ENCODE measurements around the gene CADM3. TPM values are rescaled to one million over a fixed set of nuclear protein-coding genes. Genes with fewer than 3 reads are reported as not detected.

Gene CADM3
- total RNA-seq, 3 donors from 2014 or later (not counting 1 experiment from before 2014, with no cell fraction given): not detected

DNA sequence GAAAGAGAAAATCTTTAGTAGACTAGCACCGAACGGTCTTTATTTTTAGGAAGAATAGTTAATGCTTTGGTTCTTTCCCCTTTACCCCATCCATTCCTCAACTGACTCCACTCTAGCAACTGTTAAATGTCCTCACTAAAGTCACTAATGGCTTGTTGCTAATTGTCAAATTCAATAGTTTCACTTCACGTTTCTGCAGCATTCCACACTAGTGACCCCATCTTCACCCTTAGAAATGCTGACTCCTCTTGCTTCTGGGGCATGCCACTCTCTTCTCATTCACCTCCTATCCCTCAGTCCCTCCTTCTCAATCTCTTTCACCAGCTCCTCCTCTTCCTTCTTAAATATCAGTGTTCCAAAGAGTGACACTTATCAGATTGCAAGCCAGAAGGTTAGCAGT is 19.4 kb upstream of the CADM3 start:
- no peak for DNase-seq

DNA sequence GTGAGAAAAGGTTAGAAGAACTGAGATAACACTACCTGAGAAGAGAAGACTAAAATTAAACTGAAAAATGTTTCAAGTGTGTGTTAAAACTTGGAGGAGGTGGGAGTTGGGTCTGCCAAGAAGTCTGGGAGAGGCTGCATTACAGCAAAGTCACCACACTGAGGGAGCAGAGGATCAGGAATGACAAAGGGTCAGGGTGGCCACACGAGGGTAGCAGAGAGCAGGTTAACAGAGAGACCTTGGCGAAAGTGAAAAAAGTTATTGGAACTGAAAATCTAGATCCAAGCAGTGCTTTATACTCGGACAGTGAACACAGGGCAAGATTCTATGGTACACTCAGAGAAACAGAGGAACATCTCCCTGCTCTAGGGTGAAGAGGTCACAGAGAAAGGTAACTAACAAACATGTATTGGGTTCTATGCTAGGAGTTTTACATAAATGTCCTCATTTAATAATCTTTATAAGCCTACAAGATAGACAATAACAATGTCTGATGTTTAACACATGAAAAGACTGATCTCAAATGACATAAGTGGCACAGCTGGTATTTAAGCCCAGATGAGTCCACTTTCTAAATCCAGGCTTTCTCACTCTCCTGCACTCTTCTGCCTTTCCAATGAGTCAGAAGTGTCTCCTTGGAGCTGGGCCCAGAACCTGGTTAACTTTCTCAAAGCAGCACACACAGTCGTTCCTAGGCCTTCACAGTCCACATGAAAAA is 10.3 kb upstream of the CADM3 start:
- no peaks in the 10 kb centered on the region for H3K9me3 ChIP-seq (ENCODE audit: control insufficient read depth, insufficient read depth, low read length)
- H3K36me3 ChIP-seq (ENCODE audit: control insufficient read depth, insufficient read depth, low read length): no peaks in the 10 kb centered on the region
- DNase-seq (peak; percentile 44 to 75), ATAC-seq (peak; percentile 88 to 100 (median 95))
- peaks cover 0 to 8% of the 10 kb centered on the region in 2 donors for H3K4me1 Mint-ChIP-seq
- no peaks in the 10 kb centered on the region for H3K36me3 Mint-ChIP-seq
- TF ChIP-seq, protein P1, sequence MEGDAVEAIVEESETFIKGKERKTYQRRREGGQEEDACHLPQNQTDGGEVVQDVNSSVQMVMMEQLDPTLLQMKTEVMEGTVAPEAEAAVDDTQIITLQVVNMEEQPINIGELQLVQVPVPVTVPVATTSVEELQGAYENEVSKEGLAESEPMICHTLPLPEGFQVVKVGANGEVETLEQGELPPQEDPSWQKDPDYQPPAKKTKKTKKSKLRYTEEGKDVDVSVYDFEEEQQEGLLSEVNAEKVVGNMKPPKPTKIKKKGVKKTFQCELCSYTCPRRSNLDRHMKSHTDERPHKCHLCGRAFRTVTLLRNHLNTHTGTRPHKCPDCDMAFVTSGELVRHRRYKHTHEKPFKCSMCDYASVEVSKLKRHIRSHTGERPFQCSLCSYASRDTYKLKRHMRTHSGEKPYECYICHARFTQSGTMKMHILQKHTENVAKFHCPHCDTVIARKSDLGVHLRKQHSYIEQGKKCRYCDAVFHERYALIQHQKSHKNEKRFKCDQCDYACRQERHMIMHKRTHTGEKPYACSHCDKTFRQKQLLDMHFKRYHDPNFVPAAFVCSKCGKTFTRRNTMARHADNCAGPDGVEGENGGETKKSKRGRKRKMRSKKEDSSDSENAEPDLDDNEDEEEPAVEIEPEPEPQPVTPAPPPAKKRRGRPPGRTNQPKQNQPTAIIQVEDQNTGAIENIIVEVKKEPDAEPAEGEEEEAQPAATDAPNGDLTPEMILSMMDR (IDR thresholded peaks at IDR 0.05): peak; percentile 84
- H3K27me3 Mint-ChIP-seq (ENCODE audit: low read depth in 2 of 2): peaks cover 42 to 51% of the 10 kb centered on the region in 2 donors
- no peak overlapping the region for H3K27ac ChIP-seq (ENCODE audit: low read length)
- H3K27me3 ChIP-seq (ENCODE audit: control insufficient read depth, insufficient read depth, low read length): peaks cover 5% of the 10 kb centered on the region
- H3K4me3 Mint-ChIP-seq: no peak overlapping the region
- no peaks in the 10 kb centered on the region for H3K9me3 Mint-ChIP-seq
- intact Hi-C loops (cut with micrococcal nuclease): loop anchor here (1.0 to 5.0 kb wide), 3 partner anchors 50 to 846 kb away; no protein-coding TSS in a partner anchor
- no peaks in the 10 kb centered on the region for H3K4me1 ChIP-seq (ENCODE audit: control insufficient read depth, insufficient read depth, low read length)
- no peak overlapping the region for H3K27ac Mint-ChIP-seq
- 12% methylated on average over 4 of the region's 4 CpGs for WGBS (ENCODE audit: insufficient coverage)
- no peak overlapping the region for H3K4me3 ChIP-seq (ENCODE audit: low read length)

More for the DNA sequence above, 19.4 kb upstream of the CADM3 start:
- H3K9me3 Mint-ChIP-seq: no peaks in the 10 kb centered on the region
- no peaks in the 10 kb centered on the region for H3K4me1 Mint-ChIP-seq
- H3K4me3 Mint-ChIP-seq: no peak overlapping the region
- Histone ChIP-seq H3K4me1 (ENCODE audit: control insufficient read depth, insufficient read depth, low read length) (no peaks in the 10 kb centered on the region), H3K27me3 (ENCODE audit: control insufficient read depth, insufficient read depth, low read length) (no peaks in the 10 kb centered on the region), H3K27ac (ENCODE audit: low read length) (no peak overlapping the region), H3K36me3 (ENCODE audit: control insufficient read depth, insufficient read depth, low read length) (no peaks in the 10 kb centered on the region), H3K9me3 (ENCODE audit: control insufficient read depth, insufficient read depth, low read length) (no peaks in the 10 kb centered on the region), H3K4me3 (ENCODE audit: low read length) (no peak overlapping the region)
- whole genome bisulfite sequencing (ENCODE audit: insufficient coverage): 66% methylated on average over 2 of the region's 3 CpGs
- no peak overlapping the region for H3K27ac Mint-ChIP-seq
- intact Hi-C loops (cut with micrococcal nuclease): no loop called here
- TF ChIP-seq, protein P1 (IDR thresholded peaks at IDR 0.05): no peak
- no peak for ATAC-seq
- peaks cover 20 to 31% of the 10 kb centered on the region in 2 donors for H3K27me3 Mint-ChIP-seq (ENCODE audit: low read depth in 2 of 2)
- no peaks in the 10 kb centered on the region for H3K36me3 Mint-ChIP-seq

DNA sequence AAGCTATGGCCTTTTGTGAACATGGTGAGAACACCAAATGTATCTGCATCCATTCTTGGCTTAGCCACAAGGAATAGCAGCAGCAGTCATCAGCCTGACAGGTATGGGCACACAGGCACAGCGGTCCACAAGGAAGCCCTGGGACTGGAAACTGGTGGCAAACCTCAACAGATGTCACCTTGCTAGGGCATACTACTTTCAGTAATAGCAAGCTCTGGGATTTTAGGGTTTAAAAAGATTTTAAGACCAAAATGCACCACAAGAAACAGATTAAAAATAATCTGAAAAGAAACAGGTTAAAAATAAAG is 9.7 kb upstream of the CADM3 start:
- Mint-ChIP-seq H3K27ac (no peak overlapping the region), H3K9me3 (no peaks in the 10 kb centered on the region), H3K4me3 (no peak overlapping the region), H3K27me3 (ENCODE audit: low read depth in 2 of 2) (peaks cover 41 to 46% of the 10 kb centered on the region in 2 donors), H3K4me1 (peaks cover 0 to 8% of the 10 kb centered on the region in 2 donors), H3K36me3 (no peaks in the 10 kb centered on the region)
- H3K4me3 ChIP-seq (ENCODE audit: low read length): no peak overlapping the region
- H3K36me3 ChIP-seq (ENCODE audit: control insufficient read depth, insufficient read depth, low read length): no peaks in the 10 kb centered on the region
- H3K9me3 ChIP-seq (ENCODE audit: control insufficient read depth, insufficient read depth, low read length): no peaks in the 10 kb centered on the region
- intact Hi-C loops (cut with micrococcal nuclease): loop anchor here (1.0 to 5.0 kb wide), 3 partner anchors 49 to 846 kb away; no protein-coding TSS in a partner anchor
- TF ChIP-seq, protein P1 (IDR thresholded peaks at IDR 0.05): no peak
- WGBS (ENCODE audit: insufficient coverage): 94% methylated on average over 1 of the region's 1 CpG
- ATAC-seq (no peak), DNase-seq (no peak)
- H3K4me1 ChIP-seq (ENCODE audit: control insufficient read depth, insufficient read depth, low read length): no peaks in the 10 kb centered on the region
- H3K27ac ChIP-seq (ENCODE audit: low read length): no peak overlapping the region
- H3K27me3 ChIP-seq (ENCODE audit: control insufficient read depth, insufficient read depth, low read length): peaks cover 5% of the 10 kb centered on the region
